IPS-18c (cell line): ENCODE data around the gene DLGAP5.

Experiments used
- H3K4me3 ChIP-seq: 2 replicates; pipeline ENCODE4 v1.7.0; 2013; ENCODE audit warnings: low read depth, mild to moderate bottlenecking, low read length, moderate library complexity; ENCODE audit not compliant: insufficient read depth
- H3K9me3 ChIP-seq: one replicate; pipeline ENCODE4 v1.6.1; 2013; ENCODE audit warnings: mild to moderate bottlenecking, low read length, moderate library complexity; ENCODE audit not compliant: control insufficient read depth, insufficient read depth

DLGAP5 gene

DNA sequence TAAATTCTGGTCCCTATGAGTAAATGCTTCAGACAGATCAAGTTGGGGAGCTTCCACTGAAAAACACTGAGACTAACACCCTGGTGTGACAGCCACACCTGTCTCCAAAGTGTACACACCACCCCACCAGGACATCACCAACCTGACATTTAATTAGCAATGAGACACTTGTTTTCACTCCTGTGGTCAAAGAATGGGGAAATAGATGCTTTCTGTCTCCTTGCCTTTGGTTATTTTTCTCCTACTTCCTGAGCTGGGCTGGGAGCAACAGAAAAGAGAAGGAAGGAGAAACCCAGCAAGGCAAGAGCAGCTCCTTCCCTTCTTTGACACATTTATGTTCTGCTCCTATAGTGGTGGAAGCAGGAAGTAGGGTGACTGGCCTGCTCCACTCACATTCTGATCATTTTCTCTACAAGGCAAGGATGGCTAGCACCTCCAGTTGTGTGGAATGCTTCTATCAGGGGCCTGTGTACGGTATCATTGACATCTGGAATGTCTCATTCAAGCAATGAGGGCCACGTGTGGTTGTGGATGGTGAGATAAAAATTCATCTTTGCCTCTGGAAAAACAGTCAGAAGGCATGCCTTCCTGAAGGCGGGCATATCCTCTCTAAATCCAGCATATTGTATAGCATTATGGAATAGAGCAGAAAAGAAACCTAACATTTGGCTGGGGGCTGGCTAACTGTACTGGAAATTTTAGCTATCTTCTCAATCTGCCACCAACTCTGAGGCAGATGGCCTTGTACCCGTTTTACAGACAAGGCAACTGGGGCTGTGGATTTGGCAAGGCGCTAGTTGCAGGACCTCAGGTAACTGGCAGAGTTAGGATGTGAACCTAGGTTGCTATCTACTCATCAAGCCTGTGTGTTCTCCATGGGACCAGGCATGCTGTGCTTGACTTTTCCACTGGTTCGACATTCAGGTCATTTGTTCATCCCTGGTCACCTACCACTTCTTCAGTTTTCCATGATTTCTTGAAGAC lies 87.1 kb downstream of the DLGAP5 start:
- Histone ChIP-seq H3K9me3 (no peaks in the 10 kb centered on the region), H3K4me3 (no peak overlapping the region)

- H3K9me3 ChIP-seq = no peaks in the 10 kb centered on the region
- no peak overlapping the region for H3K4me3 ChIP-seq
Observed at GRCh38 chr14:55103005-55103640, 88.3 kb downstream of the DLGAP5 start.

- Histone ChIP-seq H3K4me3 (no peak overlapping the region), H3K9me3 (no peaks in the 10 kb centered on the region)
Observed at GRCh38 chr14:55102141-55102621, 89.2 kb downstream of the DLGAP5 start.

DNA sequence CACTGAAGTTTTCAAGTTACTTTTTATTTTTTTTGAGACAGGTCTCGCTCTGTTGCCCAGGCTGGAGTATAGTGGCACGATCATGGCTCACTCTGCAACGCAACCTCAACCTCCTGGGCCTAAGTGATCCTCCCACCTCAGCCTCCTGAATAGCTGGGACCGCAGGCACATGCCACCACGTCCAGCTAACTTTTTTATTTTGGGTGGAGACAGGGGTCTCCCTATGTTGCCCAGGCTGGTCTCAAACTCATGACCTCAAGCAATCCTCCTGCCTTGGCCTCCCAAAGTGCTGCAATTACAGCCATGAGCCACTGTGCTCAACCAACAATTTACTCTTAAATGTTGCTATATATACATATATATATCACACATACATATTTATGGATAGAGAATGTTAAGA lies 89.7 kb downstream of the DLGAP5 start:
- H3K4me3 ChIP-seq = no peak overlapping the region

GRCh38 chr14:55099756-55100155 lies 91.6 kb downstream of the DLGAP5 start:
- Histone ChIP-seq H3K4me3 (no peak overlapping the region), H3K9me3 (no peaks in the 10 kb centered on the region)

More for the DNA sequence above, 89.7 kb downstream of the DLGAP5 start:
- no peaks in the 10 kb centered on the region for H3K9me3 ChIP-seq

DNA sequence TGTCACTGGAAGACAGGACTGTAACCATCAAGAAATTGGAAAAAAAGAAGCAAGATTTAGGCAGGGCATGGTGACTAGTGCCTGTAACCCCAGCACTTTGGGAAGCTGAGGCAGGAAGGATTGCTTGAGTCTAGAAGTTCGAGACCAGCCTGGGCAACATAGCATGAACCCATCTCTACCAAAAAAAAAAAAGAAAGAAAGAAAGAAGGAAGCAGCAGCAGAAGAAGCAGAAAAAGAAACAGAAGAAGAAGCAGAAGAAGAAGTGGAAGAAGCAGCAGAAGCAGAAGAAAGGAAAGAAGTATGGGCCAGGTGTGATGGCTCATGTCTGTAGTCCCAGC lies 92.9 kb downstream of the DLGAP5 start:
- Histone ChIP-seq H3K4me3 (no peak overlapping the region), H3K9me3 (no peaks in the 10 kb centered on the region)
